Parathyroid adenoma (tissue), 2 donors: ENCODE results near the gene PRKAR2B.
A peak's percentile ranks its signal among the peaks of the same experiment; 100 is the strongest.

Experiments
- H2AFZ ChIP-seq: fragments of 300-600 bp; sonication (generic); one replicate; pipeline ENCODE4 v1.7.0; 2017; ENCODE audit warnings: antibody characterized with exemption, mild to moderate bottlenecking
- H3K27ac ChIP-seq: fragments of 300-600 bp; sonication (generic); one replicate; pipeline ENCODE4 v1.7.0; 2017
- H3K27me3 ChIP-seq: fragments of 300-600 bp; sonication (generic); one replicate; pipeline ENCODE4 v1.7.0; 2017; ENCODE audit warnings: low read length; ENCODE audit not compliant: control insufficient read depth, insufficient read depth
- H3K36me3 ChIP-seq: fragments of 300-600 bp; sonication (generic); one replicate; pipeline ENCODE4 v1.7.0; 2017; ENCODE audit warnings: low read length; ENCODE audit not compliant: control insufficient read depth, insufficient read depth
- H3K4me1 ChIP-seq: fragments of 300-600 bp; sonication (generic); one replicate; pipeline ENCODE4 v1.7.0; 2017; ENCODE audit warnings: control low read depth
- H3K4me2 ChIP-seq: fragments of 300-600 bp; sonication (generic); one replicate; pipeline ENCODE4 v1.7.0; 2017; ENCODE audit warnings: low read length
- H3K4me3 ChIP-seq: fragments of 300-600 bp; sonication (generic); one replicate; pipeline ENCODE4 v1.7.0; 2017; ENCODE audit warnings: low read depth, low read length
- H3K79me2 ChIP-seq: fragments of 300-600 bp; sonication (generic); one replicate; pipeline ENCODE4 v1.7.0; 2017; ENCODE audit warnings: control low read depth
- H3K9ac ChIP-seq: fragments of 300-600 bp; sonication (generic); one replicate; pipeline ENCODE4 v1.7.0; 2017; ENCODE audit warnings: mild to moderate bottlenecking
- H3K9me3 ChIP-seq: fragments of 300-600 bp; sonication (generic); one replicate; pipeline ENCODE4 v1.7.0; 2017; ENCODE audit warnings: low read length; ENCODE audit not compliant: control insufficient read depth
- CTCF ChIP-seq: fragments of 300-600 bp; sonication (generic); IDR thresholded peaks from one replicate; pipeline ENCODE4 v1.7.0; 2017; ENCODE audit warnings: antibody characterized with exemption, mild to moderate bottlenecking
- donor health status: primary hyperparathyroidism.

The PRKAR2B gene

GRCh38 chr7:107164092-107164491, 119.6 kb downstream of the PRKAR2B start:
- Histone ChIP-seq H3K4me2 (no peak overlapping the region), H3K27ac (no peak overlapping the region), H3K9ac (no peak overlapping the region), H3K4me1 (peaks cover 11% of the 10 kb centered on the region), H2AFZ (no peak overlapping the region), H3K79me2 (no peaks in the 10 kb centered on the region), H3K9me3 (no peaks in the 10 kb centered on the region), H3K27me3 (no peaks in the 10 kb centered on the region), H3K4me3 (no peak overlapping the region), H3K36me3 (no peaks in the 10 kb centered on the region)
- no peak for TF ChIP-seq CTCF

GRCh38 chr7:107165341-107165740, 120.8 kb downstream of the PRKAR2B start:
- Histone ChIP-seq H3K4me1 (peaks cover 11% of the 10 kb centered on the region), H3K79me2 (no peaks in the 10 kb centered on the region), H3K9me3 (no peaks in the 10 kb centered on the region), H3K4me2 (no peak overlapping the region), H2AFZ (peak overlapping the region; percentile 59), H3K4me3 (no peak overlapping the region), H3K27ac (no peak overlapping the region), H3K27me3 (no peaks in the 10 kb centered on the region), H3K9ac (no peak overlapping the region), H3K36me3 (no peaks in the 10 kb centered on the region)
- TF ChIP-seq CTCF: no peak

- Histone ChIP-seq H3K4me2 (peak overlapping the region; percentile 55), H3K27me3 (no peaks in the 10 kb centered on the region), H3K36me3 (no peaks in the 10 kb centered on the region), H3K4me1 (peaks cover 14% of the 10 kb centered on the region), H3K9me3 (no peaks in the 10 kb centered on the region), H3K4me3 (peak overlapping the region; percentile 91), H3K27ac (peak overlapping the region; percentile 96), H2AFZ (peak overlapping the region; percentile 90), H3K9ac (no peak overlapping the region), H3K79me2 (peaks cover 8% of the 10 kb centered on the region)
- TF ChIP-seq CTCF: no peak
Observed at GRCh38 chr7:107166736-107167426, 122.4 kb downstream of the PRKAR2B start.

- H3K4me3 ChIP-seq: peak overlapping the region; percentile 91
- peaks cover 14% of the 10 kb centered on the region for H3K4me1 ChIP-seq
- peaks cover 15% of the 10 kb centered on the region for H3K79me2 ChIP-seq
- no peaks in the 10 kb centered on the region for H3K9me3 ChIP-seq
- peak overlapping the region; percentile 55 for H3K4me2 ChIP-seq
- H3K27me3 ChIP-seq: no peaks in the 10 kb centered on the region
- TF ChIP-seq CTCF: peak; percentile 23
- H3K27ac ChIP-seq: peak overlapping the region; percentile 96
- H2AFZ ChIP-seq: peak overlapping the region; percentile 90
- H3K9ac ChIP-seq: peak overlapping the region; percentile 7
- H3K36me3 ChIP-seq: no peaks in the 10 kb centered on the region
Observed at GRCh38 chr7:107167483-107168232, 123.2 kb downstream of the PRKAR2B start.
